Left hindlimb (tissue), 1 donor: ENCODE measurements around the gene TMEM165.

Source experiments
- DNase-seq: peaks from one replicate; pipeline ENCODE4 v3.0.0-alpha.2; 2018

Gene TMEM165

GRCh38 chr4:55367084-55367722, 28.6 kb upstream of the TMEM165 start:
- DNase-seq: no peak

- DNase-seq: no peak
Observed at GRCh38 chr4:55369968-55370367, 25.8 kb upstream of the TMEM165 start.

GRCh38 chr4:55372259-55372658, 23.5 kb upstream of the TMEM165 start:
- DNase-seq: no peak

GRCh38 chr4:55373461-55373860, 22.3 kb upstream of the TMEM165 start:
- DNase-seq: no peak

- no peak for DNase-seq
Observed at GRCh38 chr4:55376698-55377097, 19.1 kb upstream of the TMEM165 start.

- no peak for DNase-seq
Observed at GRCh38 chr4:55378617-55379467, 16.9 kb upstream of the TMEM165 start.

GRCh38 chr4:55380576-55380975, 15.2 kb upstream of the TMEM165 start:
- no peak for DNase-seq

GRCh38 chr4:55381502-55381901, 14.3 kb upstream of the TMEM165 start:
- no peak for DNase-seq

- no peak for DNase-seq
Observed at GRCh38 chr4:55382488-55383003, 13.2 kb upstream of the TMEM165 start.

- no peak for DNase-seq
Observed at GRCh38 chr4:55385201-55385649, 10.5 kb upstream of the TMEM165 start.

- DNase-seq: no peak
Observed at GRCh38 chr4:55386073-55386472, 9.7 kb upstream of the TMEM165 start.

GRCh38 chr4:55386840-55387239, 8.9 kb upstream of the TMEM165 start:
- no peak for DNase-seq

- no peak for DNase-seq
Observed at GRCh38 chr4:55393461-55394320, 2.1 kb upstream of the TMEM165 start.

- DNase-seq: no peak
Observed at GRCh38 chr4:55395218-55395528, 584 bp upstream of the TMEM165 start.

GRCh38 chr4:55396308-55397125, 760 bp downstream of the TMEM165 start:
- DNase-seq: peak; percentile 74

- peak; percentile 54 for DNase-seq
Observed at GRCh38 chr4:55397126-55397436, 1.3 kb downstream of the TMEM165 start.

GRCh38 chr4:55397520-55398321, 2.0 kb downstream of the TMEM165 start:
- DNase-seq: no peak

- no peak for DNase-seq
Observed at GRCh38 chr4:55398461-55398860, 2.7 kb downstream of the TMEM165 start.

- no peak for DNase-seq
Observed at GRCh38 chr4:55398966-55399365, 3.2 kb downstream of the TMEM165 start.

GRCh38 chr4:55399581-55399980, 3.8 kb downstream of the TMEM165 start:
- DNase-seq: no peak

GRCh38 chr4:55405073-55405472, 9.3 kb downstream of the TMEM165 start:
- no peak for DNase-seq

GRCh38 chr4:55406545-55406944, 10.8 kb downstream of the TMEM165 start:
- DNase-seq: no peak
